HepG2 (cell line): ENCODE data around the gene RBM19. TPM values are rescaled to one million over a fixed set of nuclear protein-coding genes. Genes with fewer than 3 reads are reported as not detected.

Experiments used
- ATF4 ChIP-seq, 2 experiments: fragments of 450-650 bp in 1 of 2; sonication (generic) in 1 of 2; formaldehyde crosslinking; IDR thresholded peaks; 2 replicates each; pipeline versions ENCODE4 v1.5.0 to v1.8.0; 2020 to 2022; ENCODE audit warnings: mild to moderate bottlenecking in 1 of 2, missing genetic modification reagents in 1 of 2
- CAMTA2 ChIP-seq: sonication (generic); formaldehyde crosslinking; IDR thresholded peaks from 2 replicates; pipeline ENCODE4 v1.4.0; 2020; ENCODE audit warnings: mild to moderate bottlenecking, missing genetic modification reagents, borderline replicate concordance
- CREBL2 ChIP-seq: sonication (generic); formaldehyde crosslinking; IDR thresholded peaks from 2 replicates; pipeline ENCODE4 v1.8.1; 2023; ENCODE audit warnings: missing genetic modification reagents, mild to moderate bottlenecking, borderline replicate concordance
- DR1 ChIP-seq: sonication (generic); formaldehyde crosslinking; IDR thresholded peaks from 2 replicates; pipeline ENCODE4 v1.8.0; 2021; ENCODE audit warnings: mild to moderate bottlenecking, missing genetic modification reagents, inconsistent platforms
- ETV5 ChIP-seq: IDR thresholded peaks from 2 replicates; pipeline ENCODE4 v1.6.1; 2018; ENCODE audit warnings: missing biosample characterization, missing genetic modification reagents, inconsistent platforms, borderline replicate concordance
- HIC2 ChIP-seq: sonication (generic); formaldehyde crosslinking; IDR thresholded peaks from 2 replicates; pipeline ENCODE4 v1.9.0; 2022; ENCODE audit warnings: low read depth, missing genetic modification reagents
- HOMEZ ChIP-seq: IDR thresholded peaks from 2 replicates; pipeline ENCODE4 v1.6.1; 2016; ENCODE audit warnings: low read depth
- HOXA9 ChIP-seq: sonication (generic); formaldehyde crosslinking; IDR thresholded peaks from 2 replicates; pipeline ENCODE4 v1.8.1; 2022; ENCODE audit warnings: missing genetic modification reagents, mild to moderate bottlenecking, moderate library complexity, borderline replicate concordance
- KDM1A ChIP-seq: IDR thresholded peaks from 2 replicates; pipeline ENCODE4 v1.6.1; 2016; ENCODE audit warnings: missing compliant biosample characterization
- NFE2L2 ChIP-seq: fragments of 150-350 bp; IDR thresholded peaks from 2 replicates; pipeline ENCODE4 v1.6.1; 2014; ENCODE audit warnings: low read length
- NR2F1 ChIP-seq, 2 experiments: fragments of 450-650 bp in 1 of 2; formaldehyde crosslinking in 1 of 2; IDR thresholded peaks; 2 replicates each; pipeline versions ENCODE4 v1.5.0 to v1.6.1; 2016 to 2020; ENCODE audit warnings: mild to moderate bottlenecking in 1 of 2, missing compliant biosample characterization in 1 of 2, missing genetic modification reagents in 1 of 2, moderate library complexity in 1 of 2
- POLR2A ChIP-seq, 2 experiments: IDR thresholded peaks; 2 replicates each; pipeline ENCODE4 v1.6.1; 2011; ENCODE audit warnings: low read depth in 2 of 2, low read length in 2 of 2, mild to moderate bottlenecking in 1 of 2, moderate library complexity in 1 of 2; ENCODE audit not compliant: insufficient read depth in 1 of 2
- SMARCC2 ChIP-seq: fragments of 450-650 bp; IDR thresholded peaks from 2 replicates; pipeline ENCODE4 v1.6.1; 2017; ENCODE audit warnings: antibody characterized with exemption, mild to moderate bottlenecking
- SMYD3 ChIP-seq: sonication (generic); formaldehyde crosslinking; IDR thresholded peaks from 2 replicates; pipeline ENCODE4 v1.8.1; 2023; ENCODE audit warnings: mild to moderate bottlenecking, missing genetic modification reagents
- TMF1 ChIP-seq: sonication (generic); formaldehyde crosslinking; IDR thresholded peaks from 2 replicates; pipeline ENCODE4 v1.8.1; 2022; ENCODE audit warnings: low read depth, missing genetic modification reagents
- ZBTB2 ChIP-seq: sonication (generic); formaldehyde crosslinking; IDR thresholded peaks from 2 replicates; pipeline ENCODE4 v1.8.0; 2022; ENCODE audit warnings: low read depth, missing genetic modification reagents
- ZMAT5 ChIP-seq: sonication (generic); formaldehyde crosslinking; IDR thresholded peaks from 2 replicates; pipeline ENCODE4 v1.5.0; 2020; ENCODE audit warnings: mild to moderate bottlenecking, low read depth, missing genetic modification reagents, borderline replicate concordance
- ZNF12 ChIP-seq: sonication (generic); formaldehyde crosslinking; IDR thresholded peaks from 2 replicates; pipeline ENCODE4 v1.5.0; 2020; ENCODE audit warnings: missing genetic modification reagents
- ZNF343 ChIP-seq: sonication (generic); formaldehyde crosslinking; IDR thresholded peaks from 2 replicates; pipeline ENCODE4 v1.4.0; 2020; ENCODE audit warnings: mild to moderate bottlenecking, missing genetic modification reagents
- ZNF549 ChIP-seq: sonication (generic); formaldehyde crosslinking; IDR thresholded peaks from 2 replicates; pipeline ENCODE4 v1.5.0; 2020; ENCODE audit warnings: missing genetic modification reagents
- ZNF564 ChIP-seq: sonication (generic); formaldehyde crosslinking; IDR thresholded peaks from 2 replicates; pipeline ENCODE4 v1.8.1; 2023; ENCODE audit warnings: mild to moderate bottlenecking, missing genetic modification reagents
- ZNF597 ChIP-seq: sonication (generic); formaldehyde crosslinking; IDR thresholded peaks from 2 replicates; pipeline ENCODE4 v1.5.0; 2020; ENCODE audit warnings: missing genetic modification reagents
- polyA plus RNA-seq, 8 experiments: library from polyadenylated mRNA; depleted of rRNA in 3 of 8; stranded (reverse) in 7 of 8; unstranded in 1 of 8; fragments of >200 nt; fragmentation: Illumina TruSeq in 4 of 8; extraction: Trizol in 4 of 8; gene quantifications; 2 replicates each; pipeline versions ENCODE4 v1.2.1 to v1.2.3, GENCODE V29; 2011 to 2016; ENCODE audit warnings: low read depth in 4 of 8, missing spikeins in 1 of 8, mixed read lengths in 1 of 8; ENCODE audit not compliant: insufficient read depth in 1 of 8
- total RNA-seq, 5 experiments: library from RNA; depleted of rRNA; stranded (reverse); fragments of >200 nt; fragmentation: Illumina TruSeq; extraction: Trizol; gene quantifications; 2 replicates each; pipeline ENCODE4 v1.2.3, GENCODE V29; 2016; ENCODE audit warnings: low read depth in 1 of 5

RBM19 gene
- total and polyA plus RNA-seq, 2 of the 13 experiments (the other 11 are each of a cell fraction or from before 2014, with no cell fraction given) = 19.3 to 32.2 TPM

- no peak for TF ChIP-seq HIC2 (CRISPR knock-in tag)
- no peak for TF ChIP-seq ZNF549 (CRISPR knock-in tag)
- TF ChIP-seq CREBL2 (CRISPR knock-in tag) = no peak
- TF ChIP-seq SMYD3 (CRISPR knock-in tag) = no peak
- no peak for TF ChIP-seq ZMAT5 (CRISPR knock-in tag)
- TF ChIP-seq TMF1 (CRISPR knock-in tag) = no peak
- no peak for TF ChIP-seq ZNF343 (CRISPR knock-in tag)
- no peak; a peak in 1 of 4 replicates for TF ChIP-seq ATF4 (CRISPR knock-in tag; IDR thresholded peaks at IDR 0.05)
- no peak for TF ChIP-seq HOXA9 (CRISPR knock-in tag)
- no peak for TF ChIP-seq ZNF564 (CRISPR knock-in tag)
- TF ChIP-seq NFE2L2 = no peak
- TF ChIP-seq KDM1A (CRISPR knock-in tag) = no peak
- TF ChIP-seq CAMTA2 (CRISPR knock-in tag) = no peak
- TF ChIP-seq ETV5 (CRISPR knock-in tag) = peak; percentile 58; the same call in 1 of the 2 replicates
- no peak for TF ChIP-seq ZNF12 (CRISPR knock-in tag)
- TF ChIP-seq SMARCC2 = no peak
- peak in 1 of 2 experiments; percentile 53; a peak in 1 of 4 replicates for TF ChIP-seq NR2F1 (CRISPR knock-in tag; IDR thresholded peaks at IDR 0.05)
- TF ChIP-seq DR1 (CRISPR knock-in tag) = no peak
- TF ChIP-seq HOMEZ (CRISPR knock-in tag) = no peak
- TF ChIP-seq POLR2A (IDR thresholded peaks at IDR 0.05; ENCODE audit: insufficient read depth in 1 of 2, low read depth in 2 of 2, low read length in 2 of 2) = no peak
- no peak for TF ChIP-seq ZBTB2 (CRISPR knock-in tag)
- no peak for TF ChIP-seq ZNF597 (CRISPR knock-in tag)
Measured at GRCh38 chr12:113781415-113782198, 184.5 kb downstream of the RBM19 start (continued).
